H1 (cell line): ENCODE results near the gene ANXA2. TPM values are rescaled to one million over a fixed set of nuclear protein-coding genes. Genes with fewer than 3 reads are reported as not detected.

Experiments
- CTCF ChIA-PET: fragments of 300-600 bp; sonication (Branson Sonifier 250); formaldehyde crosslinking; loops from one replicate; lab custom pipeline; 2021; ENCODE audit not compliant: partially characterized antibody; lab: Charles Lee
- POLR2A ChIA-PET: fragments of 300-600 bp; sonication (Branson Sonifier 250); formaldehyde crosslinking; loops from one replicate; lab custom pipeline; 2021; ENCODE audit warnings: inconsistent platforms; ENCODE audit not compliant: partially characterized antibody; lab: Charles Lee
- DNase-seq, 2 experiments: peaks; one replicate each; pipeline versions ENCODE4 v3.0.0 to v3.0.0-alpha.2; 2010 to 2022; ENCODE audit warnings: low spot score in 2 of 2, low read depth in 1 of 2, mixed read lengths in 1 of 2
- FAIRE-seq: peaks from 2 replicates; lab custom pipeline; 2011; peaks lifted over from hg19 to GRCh38; lab: Jason Lieb, UNC
- H2AFZ ChIP-seq: 2 replicates; pipeline ENCODE4 v1.8.1; 2012; ENCODE audit warnings: low read length, inconsistent platforms
- H2AK5ac ChIP-seq: 2 replicates; pipeline ENCODE4 v1.6.1; 2013; ENCODE audit warnings: low read depth, low read length
- H2BK120ac ChIP-seq: replicated peaks from 2 replicates; pipeline ENCODE3; 2013; ENCODE audit warnings: low read depth, low read length, inconsistent platforms
- H2BK12ac ChIP-seq: 2 replicates; pipeline ENCODE4 v1.6.1; 2013; ENCODE audit warnings: low read depth, low read length
- H2BK15ac ChIP-seq: 2 replicates; pipeline ENCODE4 v1.6.1; 2013; ENCODE audit warnings: low read length
- H2BK20ac ChIP-seq: 2 replicates; pipeline ENCODE4 v1.6.1; 2013; ENCODE audit warnings: low read length
- H2BK5ac ChIP-seq: 2 replicates; pipeline ENCODE4 v1.6.1; 2013; ENCODE audit warnings: low read depth, low read length
- H3K14ac ChIP-seq: 2 replicates; pipeline ENCODE4 v1.6.1; 2013; ENCODE audit warnings: inconsistent platforms; ENCODE audit not compliant: insufficient read length
- H3K18ac ChIP-seq: 2 replicates; pipeline ENCODE4 v1.6.1; 2013; ENCODE audit warnings: low read length; ENCODE audit errors: extremely low read depth
- H3K23ac ChIP-seq: 2 replicates; pipeline ENCODE4 v1.6.1; 2013; ENCODE audit warnings: inconsistent platforms; ENCODE audit not compliant: insufficient read length
- H3K23me2 ChIP-seq: 2 replicates; pipeline ENCODE4 v1.6.1; 2013; ENCODE audit warnings: low read depth, low read length
- H3K27ac ChIP-seq: 2 replicates; pipeline ENCODE4 v1.6.1; 2011; ENCODE audit warnings: low read depth, low read length, inconsistent platforms
- H3K27me3 ChIP-seq, 4 experiments: replicated peaks in 1 of 4; 1 replicate in 1 of 4; 2 replicates in 3 of 4; pipeline versions ENCODE4 v1.6.1 to v1.8.1; 2011 to 2013; ENCODE audit warnings: low read length in 3 of 4, mild to moderate bottlenecking in 3 of 4, inconsistent platforms in 2 of 4, mixed read lengths in 2 of 4, moderate library complexity in 1 of 4; ENCODE audit not compliant: control insufficient read depth in 3 of 4, insufficient read depth in 3 of 4; ENCODE audit errors: extremely low read depth in 1 of 4
- H3K36me3 ChIP-seq, 4 experiments: 2 replicates each; pipeline versions ENCODE4 v1.6.1 to v1.8.1; 2011 to 2013; ENCODE audit warnings: mild to moderate bottlenecking in 4 of 4, low read length in 3 of 4, moderate library complexity in 2 of 4, control low read depth in 1 of 4, inconsistent platforms in 1 of 4; ENCODE audit not compliant: insufficient read depth in 4 of 4, control insufficient read depth in 2 of 4
- H3K4ac ChIP-seq: replicated peaks from 2 replicates; pipeline ENCODE3; 2013; ENCODE audit warnings: low read length, low read depth, mixed read lengths, inconsistent platforms; ENCODE audit not compliant: insufficient read length
- H3K4me1 ChIP-seq, 4 experiments: replicated peaks in 1 of 4; 1 replicate in 1 of 4; 2 replicates in 3 of 4; pipeline versions ENCODE4 v1.6.1 to v1.8.1; 2011 to 2013; ENCODE audit warnings: low read length in 3 of 4, inconsistent platforms in 2 of 4, mixed read lengths in 1 of 4; ENCODE audit not compliant: insufficient read depth in 4 of 4, control insufficient read depth in 3 of 4
- H3K4me2 ChIP-seq, 2 experiments: 2 replicates each; pipeline versions ENCODE4 v1.6.1 to v1.8.1; 2011 to 2013; ENCODE audit warnings: low read depth in 2 of 2, low read length in 2 of 2, control low read depth in 1 of 2, inconsistent platforms in 1 of 2, mild to moderate bottlenecking in 1 of 2; ENCODE audit not compliant: insufficient read depth in 1 of 2
- H3K4me3 ChIP-seq, 4 experiments: fragments of 200-600, 300-600 bp in 1 of 4; sonication (generic), shearing (Covaris generic), sonication (Bioruptor Twin) in 1 of 4; 2 replicates each; pipeline versions ENCODE4 v1.5.1 to v1.8.1; 2011 to 2016; ENCODE audit warnings: low read length in 4 of 4, low read depth in 3 of 4, control low read depth in 2 of 4, inconsistent platforms in 2 of 4, mild to moderate bottlenecking in 2 of 4, mixed read lengths in 1 of 4, moderate library complexity in 1 of 4; ENCODE audit not compliant: insufficient read depth in 2 of 4; ENCODE audit errors: extremely low read depth in 1 of 4
- H3K56ac ChIP-seq: replicated peaks from 2 replicates; pipeline ENCODE3; 2013; ENCODE audit warnings: low read depth, mild to moderate bottlenecking, mixed read lengths, low read length, inconsistent platforms; ENCODE audit not compliant: insufficient read length
- H3K79me1 ChIP-seq: 2 replicates; pipeline ENCODE4 v1.6.1; 2013; ENCODE audit warnings: low read depth, low read length, control low read depth
- H3K79me2 ChIP-seq, 2 experiments: 2 replicates each; pipeline versions ENCODE4 v1.6.1 to v1.8.1; 2012 to 2013; ENCODE audit warnings: low read length in 2 of 2, mild to moderate bottlenecking in 2 of 2, inconsistent platforms in 1 of 2; ENCODE audit not compliant: insufficient read depth in 2 of 2, control insufficient read depth in 1 of 2
- H3K9ac ChIP-seq, 4 experiments: replicated peaks in 1 of 4; 1 replicate in 1 of 4; 2 replicates in 3 of 4; pipeline versions ENCODE4 v1.6.1 to v1.8.1; 2011 to 2013; ENCODE audit warnings: low read depth in 3 of 4, low read length in 3 of 4, control low read depth in 2 of 4, mild to moderate bottlenecking in 2 of 4, moderate library complexity in 2 of 4, inconsistent platforms in 1 of 4; ENCODE audit errors: extremely low read depth in 1 of 4
- H3K9me3 ChIP-seq, 2 experiments: 2 replicates each; pipeline versions ENCODE4 v1.6.1 to v1.8.1; 2012 to 2013; ENCODE audit warnings: mild to moderate bottlenecking in 2 of 2, moderate library complexity in 2 of 2, control low read depth in 1 of 2, inconsistent platforms in 1 of 2, low read depth in 1 of 2, low read length in 1 of 2, mixed read lengths in 1 of 2; ENCODE audit not compliant: insufficient read depth in 2 of 2
- H4K20me1 ChIP-seq, 2 experiments: replicated peaks in 1 of 2; 2 replicates each; pipeline versions ENCODE3 to v1.8.1; 2011 to 2013; ENCODE audit warnings: inconsistent platforms in 2 of 2, low read length in 2 of 2, mild to moderate bottlenecking in 1 of 2; ENCODE audit not compliant: insufficient read depth in 2 of 2, control insufficient read depth in 1 of 2
- H4K5ac ChIP-seq: 2 replicates; pipeline ENCODE4 v1.6.1; 2013; ENCODE audit warnings: low read length, low read depth, mixed read lengths, inconsistent platforms; ENCODE audit not compliant: insufficient read length
- H4K8ac ChIP-seq: 2 replicates; pipeline ENCODE4 v1.8.0; 2013; ENCODE audit warnings: mild to moderate bottlenecking, moderate library complexity, low read length, inconsistent platforms; ENCODE audit not compliant: insufficient read depth; ENCODE audit errors: extremely low read depth
- H4K91ac ChIP-seq: replicated peaks from 2 replicates; pipeline ENCODE3; 2013; ENCODE audit warnings: low read length, mixed read lengths, inconsistent platforms; ENCODE audit not compliant: insufficient read length
- CBX5 ChIP-seq: fragments of 300-800, 300-1000 bp; sonication (generic); IDR thresholded peaks from 2 replicates; pipeline ENCODE4 v1.7.1; 2016; ENCODE audit warnings: antibody characterized with exemption, low read length, low read depth
- CTBP2 ChIP-seq: IDR thresholded peaks from 2 replicates; pipeline ENCODE4 v1.7.0; 2011; ENCODE audit warnings: borderline replicate concordance, mild to moderate bottlenecking, moderate library complexity, mixed read lengths, low read length; ENCODE audit not compliant: insufficient read depth, insufficient read length
- EP300 ChIP-seq, 2 experiments: IDR thresholded peaks; 1 replicate in 1 of 2; 2 replicates in 1 of 2; pipeline ENCODE4 v1.6.1; 2011 to 2012; ENCODE audit warnings: low read depth in 2 of 2, low read length in 2 of 2, mild to moderate bottlenecking in 2 of 2, borderline replicate concordance in 1 of 2, inconsistent platforms in 1 of 2, moderate library complexity in 1 of 2
- KDM4A ChIP-seq: IDR thresholded peaks from one replicate; pipeline ENCODE4 v1.7.1; 2012; ENCODE audit warnings: low read depth, mild to moderate bottlenecking, moderate library complexity, low read length, inconsistent platforms; ENCODE audit not compliant: severe bottlenecking
- RBBP5 ChIP-seq: IDR thresholded peaks from 2 replicates; pipeline ENCODE4 v1.7.1; 2012; ENCODE audit warnings: low read depth, mild to moderate bottlenecking, inconsistent platforms, low read length, moderate library complexity, borderline replicate concordance
- SUZ12 ChIP-seq: fragments of 200-600 bp; sonication (generic); IDR thresholded peaks from 2 replicates; pipeline ENCODE4 v1.6.1; 2012; ENCODE audit warnings: mild to moderate bottlenecking, inconsistent platforms, low read length, moderate library complexity, mixed read lengths
- TAF1 ChIP-seq: IDR thresholded peaks from 2 replicates; pipeline ENCODE4 v1.6.1; 2011; ENCODE audit warnings: mild to moderate bottlenecking, low read depth, low read length
- TAF7 ChIP-seq: optimal IDR thresholded peaks from 2 replicates; pipeline ENCODE3; 2011; ENCODE audit warnings: low read depth, mild to moderate bottlenecking, inconsistent platforms, low read length, moderate library complexity, borderline replicate concordance
- YY1 ChIP-seq: IDR thresholded peaks from 2 replicates; pipeline ENCODE4 v1.6.1; 2011; ENCODE audit warnings: low read depth, mild to moderate bottlenecking, low read length
- WGBS, 2 experiments: shearing (Covaris generic) in 1 of 2; methylation state at CpG; one replicate each; pipeline versions ENCODE4 v1.1.6 to v1.1.7; 2013 to 2015; ENCODE audit warnings: low lambda C conversion rate in 2 of 2, mixed read lengths in 2 of 2, inconsistent platforms in 1 of 2, low coverage in 1 of 2, missing lambda C conversion rate in 1 of 2; ENCODE audit not compliant: insufficient replicate concordance in 2 of 2, insufficient coverage in 1 of 2, insufficient read length in 1 of 2; ENCODE audit errors: extremely low coverage in 1 of 2, missing lambda C conversion rate in 1 of 2; 5-methylcytosine and 5-hydroxymethylcytosine counted together
- polyA plus RNA-seq, 7 experiments: library from polyadenylated mRNA; depleted of rRNA in 3 of 7; stranded (reverse) in 5 of 7; unstranded in 2 of 7; fragments of >200 nt in 5 of 7; fragments of 200-250 nt in 2 of 7; gene quantifications; 1 replicate in 5 of 7; 2 replicates in 1 of 7; 4 replicates in 1 of 7; pipeline versions ENCODE4 v1.2.1 to v1.2.3, GENCODE V29; 2011 to 2013; ENCODE audit warnings: missing spikeins in 2 of 7, mixed read lengths in 2 of 7
- total RNA-seq: library from RNA; stranded (reverse); fragmentation: NEBNext Ultra II Directional; extraction: Animal tissue kit (Norgen Biotek cat#: 25700); gene quantifications from 2 replicates; pipeline ENCODE4 v1.2.1, GENCODE V29; 2021
- TF ChIP-seq, protein P1 (sequence below): IDR thresholded peaks from 2 replicates; pipeline ENCODE4 v1.6.1; 2012; ENCODE audit warnings: low read length, inconsistent platforms
- TF ChIP-seq, protein P2 (sequence below): IDR thresholded peaks from 2 replicates; pipeline ENCODE4 v1.6.1; 2011; ENCODE audit warnings: low read length, improper control_type of control experiment

ANXA2 gene
- total and polyA plus RNA-seq, 2 of the 8 experiments (the other 6 are each of a cell fraction or from before 2014, with no cell fraction given): 178 to 217 TPM

DNA sequence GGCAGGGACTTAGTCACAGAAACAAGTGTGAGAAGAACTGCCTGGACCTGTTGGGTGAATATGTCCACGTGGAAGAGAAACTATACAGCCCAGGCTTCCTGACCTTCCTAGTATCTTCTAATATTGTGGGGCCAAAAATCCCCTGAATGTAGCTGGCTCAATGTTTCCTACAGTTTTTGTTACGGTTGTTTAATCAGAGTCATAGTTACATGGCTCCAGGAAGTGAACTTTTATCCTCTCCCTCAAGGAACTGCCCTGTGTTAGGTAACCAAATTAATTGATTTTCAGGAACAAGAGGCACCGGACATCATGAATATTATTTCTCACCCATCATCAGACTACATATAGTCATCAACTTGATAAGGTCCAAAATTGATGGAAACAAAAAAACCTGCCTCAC is 59.0 kb downstream of the ANXA2 start:
- H3K27me3 ChIP-seq: no peaks in the 10 kb centered on the region
- no peak overlapping the region for H3K27ac ChIP-seq
- H3K18ac ChIP-seq: no peak overlapping the region
- FAIRE-seq (no peak), DNase-seq (no peak)
- H3K36me3 ChIP-seq: no peaks in the 10 kb centered on the region
- H3K23me2 ChIP-seq: no peaks in the 10 kb centered on the region; the same call in 1 of the 2 replicates
- H3K4me1 ChIP-seq: peaks cover 0 to 3% (median 3%) of the 10 kb centered on the region in 4 experiments; a peak in 6 of 7 replicates
- no peak overlapping the region for H3K14ac ChIP-seq
- H2BK120ac ChIP-seq: no peak overlapping the region
- H4K8ac ChIP-seq: no peak overlapping the region
- no peak overlapping the region for H2AK5ac ChIP-seq
- H3K9ac ChIP-seq: no peak overlapping the region
- no peak overlapping the region for H3K4ac ChIP-seq
- H3K23ac ChIP-seq: no peak overlapping the region
- no peak overlapping the region for H3K4me3 ChIP-seq
- H3K9me3 ChIP-seq: no peaks in the 10 kb centered on the region
- 82% methylated on average over 3 of the region's 3 CpGs; no CpG with 5 or more reads in 1 of the 2 experiments for WGBS, 2 experiments
- H2AFZ ChIP-seq: no peak overlapping the region
- ChIA-PET CTCF (interaction anchor here (4.2 kb wide), 1 partner anchor 12 kb away, joined by 24 read pairs; no protein-coding TSS in a partner anchor), POLR2A (no interaction called here)
- H3K79me1 ChIP-seq: no peaks in the 10 kb centered on the region
- no peak overlapping the region for H2BK15ac ChIP-seq
- H3K79me2 ChIP-seq: no peaks in the 10 kb centered on the region
- no peak overlapping the region for H3K4me2 ChIP-seq
- no peak overlapping the region for H2BK5ac ChIP-seq
- no peaks in the 10 kb centered on the region for H4K20me1 ChIP-seq
- no peak overlapping the region for H2BK20ac ChIP-seq
- no peak overlapping the region for H2BK12ac ChIP-seq
- H4K91ac ChIP-seq: no peak overlapping the region
- no peak overlapping the region for H4K5ac ChIP-seq
- no peak overlapping the region for H3K56ac ChIP-seq
- TF ChIP-seq, protein P1, sequence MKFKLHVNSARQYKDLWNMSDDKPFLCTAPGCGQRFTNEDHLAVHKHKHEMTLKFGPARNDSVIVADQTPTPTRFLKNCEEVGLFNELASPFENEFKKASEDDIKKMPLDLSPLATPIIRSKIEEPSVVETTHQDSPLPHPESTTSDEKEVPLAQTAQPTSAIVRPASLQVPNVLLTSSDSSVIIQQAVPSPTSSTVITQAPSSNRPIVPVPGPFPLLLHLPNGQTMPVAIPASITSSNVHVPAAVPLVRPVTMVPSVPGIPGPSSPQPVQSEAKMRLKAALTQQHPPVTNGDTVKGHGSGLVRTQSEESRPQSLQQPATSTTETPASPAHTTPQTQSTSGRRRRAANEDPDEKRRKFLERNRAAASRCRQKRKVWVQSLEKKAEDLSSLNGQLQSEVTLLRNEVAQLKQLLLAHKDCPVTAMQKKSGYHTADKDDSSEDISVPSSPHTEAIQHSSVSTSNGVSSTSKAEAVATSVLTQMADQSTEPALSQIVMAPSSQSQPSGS: no peak
- no peak for TF ChIP-seq YY1
- no peak for TF ChIP-seq KDM4A
- no peak for TF ChIP-seq CTBP2
- TF ChIP-seq, protein P2, sequence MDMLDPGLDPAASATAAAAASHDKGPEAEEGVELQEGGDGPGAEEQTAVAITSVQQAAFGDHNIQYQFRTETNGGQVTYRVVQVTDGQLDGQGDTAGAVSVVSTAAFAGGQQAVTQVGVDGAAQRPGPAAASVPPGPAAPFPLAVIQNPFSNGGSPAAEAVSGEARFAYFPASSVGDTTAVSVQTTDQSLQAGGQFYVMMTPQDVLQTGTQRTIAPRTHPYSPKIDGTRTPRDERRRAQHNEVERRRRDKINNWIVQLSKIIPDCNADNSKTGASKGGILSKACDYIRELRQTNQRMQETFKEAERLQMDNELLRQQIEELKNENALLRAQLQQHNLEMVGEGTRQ: no peak
- TF ChIP-seq TAF1: no peak
- no peak for TF ChIP-seq SUZ12
- TF ChIP-seq EP300 (IDR thresholded peaks at IDR 0.05; ENCODE audit: borderline replicate concordance in 1 of 2, low read depth in 2 of 2, low read length in 2 of 2): no peak
- no peak for TF ChIP-seq TAF7
- no peak for TF ChIP-seq RBBP5
- TF ChIP-seq CBX5: no peak
